ENCODE results near the gene MAPK11. TPM values are rescaled to one million over a fixed set of nuclear protein-coding genes. Genes with fewer than 3 reads are reported as not detected.

The MAPK11 gene
- polyA plus RNA-seq, 1 donor (not counting 4 experiments of a cell fraction or from before 2014, with no cell fraction given), result 4.6 TPM

- Histone ChIP-seq H3K9me3 (ENCODE audit: control insufficient read depth, low read depth, low read length) (peaks cover 2% of the 10 kb centered on the region), H3K4me1 (ENCODE audit: control insufficient read depth, extremely low read depth, insufficient read depth, low read length) (peaks cover 18% of the 10 kb centered on the region), H3K4me2 (ENCODE audit: control insufficient read depth, extremely low read depth, insufficient read depth, low read depth, low read length) (no peak overlapping the region), H3K4me3 (ENCODE audit: control insufficient read depth in 2 of 3, extremely low read depth in 1 of 3, insufficient read depth in 2 of 3, low read depth in 1 of 3, low read length in 3 of 3) (no peak overlapping the region), H4K20me1 (ENCODE audit: control insufficient read depth, extremely low read depth, insufficient read depth, low read length) (peaks cover 3% of the 10 kb centered on the region), H3K79me2 (ENCODE audit: control insufficient read depth, insufficient read depth, low read length) (peaks cover 9% of the 10 kb centered on the region), H3K36me3 (ENCODE audit: control insufficient read depth in 2 of 2, extremely low read depth in 1 of 2, insufficient read depth in 2 of 2, low read length in 2 of 2) (peaks cover 38 to 48% of the 10 kb centered on the region in 2 experiments), H2AFZ (ENCODE audit: control insufficient read depth, low read length) (no peak overlapping the region), H3K27me3 (ENCODE audit: control insufficient read depth, extremely low read depth, insufficient read depth, low read length) (no peaks in the 10 kb centered on the region), H3K9me1 (ENCODE audit: control insufficient read depth, extremely low read depth, insufficient read depth, low read length) (no peaks in the 10 kb centered on the region), H3K27ac (ENCODE audit: control insufficient read depth, insufficient read depth, low read length) (no peak overlapping the region), H3K9ac (ENCODE audit: control insufficient read depth, extremely low read depth, insufficient read depth, low read length) (no peak overlapping the region)
- DNase-seq (ENCODE audit: low read depth, low spot score), result no peak
- no peak for FAIRE-seq
- dilution Hi-C loops (cut with MboI; ENCODE audit: extremely low pct_ligation_motif_present, low sequenced_read_pairs), result no loop called here
- TF ChIP-seq EZH2 (IDR thresholded peaks at IDR 0.05; ENCODE audit: low read length) (no peak), CTCF (optimal IDR thresholded peaks at IDR 0.05 in 1 of 3, IDR thresholded peaks at IDR 0.05 in 1 of 3, conservative IDR thresholded peaks at IDR 0.05 in 1 of 3; ENCODE audit: extremely low read depth in 1 of 3, insufficient read depth in 2 of 3, low read length in 3 of 3) (no peak)
Observed at GRCh38 chr22:50278461-50278860, 8.3 kb upstream of the MAPK11 start.

- Histone ChIP-seq H3K79me2 (ENCODE audit: control insufficient read depth, insufficient read depth, low read length) (peaks cover 9% of the 10 kb centered on the region), H3K27me3 (ENCODE audit: control insufficient read depth, extremely low read depth, insufficient read depth, low read length) (no peaks in the 10 kb centered on the region), H3K4me2 (ENCODE audit: control insufficient read depth, extremely low read depth, insufficient read depth, low read depth, low read length) (no peak overlapping the region), H3K9me1 (ENCODE audit: control insufficient read depth, extremely low read depth, insufficient read depth, low read length) (no peaks in the 10 kb centered on the region), H3K9ac (ENCODE audit: control insufficient read depth, extremely low read depth, insufficient read depth, low read length) (no peak overlapping the region), H3K36me3 (ENCODE audit: control insufficient read depth in 2 of 2, extremely low read depth in 1 of 2, insufficient read depth in 2 of 2, low read length in 2 of 2) (peaks cover 38 to 46% of the 10 kb centered on the region in 2 experiments), H3K4me1 (ENCODE audit: control insufficient read depth, extremely low read depth, insufficient read depth, low read length) (peaks cover 13% of the 10 kb centered on the region), H2AFZ (ENCODE audit: control insufficient read depth, low read length) (no peak overlapping the region), H4K20me1 (ENCODE audit: control insufficient read depth, extremely low read depth, insufficient read depth, low read length) (peaks cover 3% of the 10 kb centered on the region), H3K27ac (ENCODE audit: control insufficient read depth, insufficient read depth, low read length) (no peak overlapping the region), H3K9me3 (ENCODE audit: control insufficient read depth, low read depth, low read length) (peaks cover 2% of the 10 kb centered on the region), H3K4me3 (ENCODE audit: control insufficient read depth in 2 of 3, extremely low read depth in 1 of 3, insufficient read depth in 2 of 3, low read depth in 1 of 3, low read length in 3 of 3) (no peak overlapping the region)
- no peak for TF ChIP-seq EZH2 (IDR thresholded peaks at IDR 0.05; ENCODE audit: low read length)
- peak in 1 of 3 experiments; percentile 19 for TF ChIP-seq CTCF (optimal IDR thresholded peaks at IDR 0.05 in 1 of 3, IDR thresholded peaks at IDR 0.05 in 1 of 3, conservative IDR thresholded peaks at IDR 0.05 in 1 of 3; ENCODE audit: extremely low read depth in 1 of 3, insufficient read depth in 2 of 3, low read length in 3 of 3)
- dilution Hi-C loops (cut with MboI; ENCODE audit: extremely low pct_ligation_motif_present, low sequenced_read_pairs), result no loop called here
- no peak for DNase-seq (ENCODE audit: low read depth, low spot score)
- no peak for FAIRE-seq
Observed at GRCh38 chr22:50277761-50278160, 7.6 kb upstream of the MAPK11 start.

All from keratinocyte (primary cell).